ENCODE data around the gene ADAMTSL3.

DNA sequence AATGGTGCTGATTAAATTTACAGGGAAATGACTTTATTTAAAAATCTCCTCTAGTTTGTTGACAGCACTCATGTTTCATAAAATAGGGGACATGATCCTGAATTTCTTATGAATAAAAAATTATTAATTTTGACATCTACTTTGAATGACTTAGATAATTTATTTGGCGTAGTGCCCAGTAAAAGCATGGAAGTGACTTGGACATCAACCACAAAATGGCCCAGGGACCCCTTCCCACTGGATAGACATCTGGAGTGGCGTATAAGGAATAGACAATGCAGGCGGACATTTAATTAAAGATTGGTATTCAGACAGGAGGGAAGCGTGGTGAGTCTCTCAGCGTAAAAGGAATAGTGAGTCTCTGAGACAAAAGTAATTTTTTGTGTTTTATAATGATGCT lies 79.8 kb downstream of the ADAMTSL3 start:
- no peak for TF ChIP-seq PKNOX1 (IDR thresholded peaks at IDR 0.05)
- TF ChIP-seq NFRKB (IDR thresholded peaks at IDR 0.05) = no peak
- TF ChIP-seq FOXK2 (IDR thresholded peaks at IDR 0.05) = no peak
- no peak for TF ChIP-seq SP1 (IDR thresholded peaks at IDR 0.05)
- TF ChIP-seq FOXA1 (IDR thresholded peaks at IDR 0.05) = no peak
- no peak for TF ChIP-seq BHLHE40 (IDR thresholded peaks at IDR 0.05; ENCODE audit: borderline replicate concordance)
- no peak for TF ChIP-seq LEF1 (IDR thresholded peaks at IDR 0.05; ENCODE audit: borderline replicate concordance)

Measured in HEK293T (cell line).